Endothelial cell of umbilical vein (primary cell): ENCODE data around the gene ACAP2. TPM values are rescaled to one million over a fixed set of nuclear protein-coding genes. Genes with fewer than 3 reads are reported as not detected.

Source experiments
- BruUV-seq: library from RNA; stranded (reverse); fragments of 400-500 nt; replicated peaks from 2 replicates; lab custom pipeline; 2021; lab: Mats Ljungman, UMichigan
- CTCF ChIA-PET: fragments of 300-600, 350-600 bp; sonication (Branson Sonifier 250); formaldehyde crosslinking; loops from one replicate; lab custom pipeline; 2021; ENCODE audit warnings: antibody characterized with exemption, inconsistent platforms; lab: Charles Lee
- POLR2A ChIA-PET: fragments of 300-600, 350-600 bp; sonication (Branson Sonifier 250); formaldehyde crosslinking; loops from one replicate; lab custom pipeline; 2021; ENCODE audit warnings: antibody characterized with exemption, inconsistent platforms; lab: Charles Lee
- DNase-seq: peaks from one replicate; pipeline ENCODE4 v3.0.0-alpha.2; 2011; ENCODE audit warnings: low read depth, low spot score
- FAIRE-seq: peaks from 2 replicates; lab custom pipeline; 2011; peaks lifted over from hg19 to GRCh38; lab: Jason Lieb, UNC
- H2AFZ ChIP-seq: 2 replicates; pipeline ENCODE4 v1.6.0; 2012; ENCODE audit warnings: low read depth, low read length, control low read depth, inconsistent platforms
- H3K27ac ChIP-seq: 2 replicates; pipeline ENCODE4 v1.5.1; 2011; ENCODE audit warnings: low read depth, mild to moderate bottlenecking, control low read depth, low read length, moderate library complexity; ENCODE audit not compliant: insufficient read depth
- H3K27me3 ChIP-seq, 2 experiments: 2 replicates each; pipeline versions ENCODE4 v1.6.0 to v1.6.1; 2011; ENCODE audit warnings: low read length in 2 of 2, mixed read lengths in 1 of 2; ENCODE audit not compliant: control insufficient read depth in 2 of 2, insufficient read depth in 2 of 2
- H3K36me3 ChIP-seq, 2 experiments: 2 replicates in 1 of 2; 3 replicates in 1 of 2; pipeline ENCODE4 v1.5.1; 2011; ENCODE audit warnings: low read length in 2 of 2, mild to moderate bottlenecking in 1 of 2, moderate library complexity in 1 of 2; ENCODE audit not compliant: control insufficient read depth in 2 of 2, insufficient read depth in 2 of 2; ENCODE audit errors: extremely low read depth in 1 of 2
- H3K4me1 ChIP-seq: 3 replicates; pipeline ENCODE4 v1.5.1; 2011; ENCODE audit warnings: mild to moderate bottlenecking, low read length; ENCODE audit not compliant: control insufficient read depth, insufficient read depth; ENCODE audit errors: extremely low read depth
- H3K4me2 ChIP-seq: 2 replicates; pipeline ENCODE4 v1.6.1; 2011; ENCODE audit warnings: low read length, control low read depth, mixed read lengths; ENCODE audit not compliant: insufficient read depth
- H3K4me3 ChIP-seq, 3 experiments: fragments of 200-600 bp in 1 of 3; sonication (generic), shearing (Covaris generic) in 1 of 3; replicated peaks in 1 of 3; 2 replicates each; pipeline ENCODE4 v1.5.1; 2011 to 2016; ENCODE audit warnings: control low read depth in 3 of 3, low read length in 3 of 3, mild to moderate bottlenecking in 2 of 3, inconsistent platforms in 1 of 3, low read depth in 1 of 3, moderate library complexity in 1 of 3; ENCODE audit not compliant: insufficient read depth in 1 of 3
- H3K79me2 ChIP-seq: 2 replicates; pipeline ENCODE4 v1.6.0; 2012; ENCODE audit warnings: low read length, inconsistent platforms; ENCODE audit not compliant: control insufficient read depth, insufficient read depth
- H3K9ac ChIP-seq: replicated peaks from 2 replicates; pipeline ENCODE3; 2011; ENCODE audit warnings: low read length, control low read depth; ENCODE audit not compliant: insufficient read depth; ENCODE audit errors: extremely low read depth
- H3K9me1 ChIP-seq: replicated peaks from 3 replicates; pipeline ENCODE4 v1.6.0; 2011; ENCODE audit warnings: mild to moderate bottlenecking, low read length; ENCODE audit not compliant: control insufficient read depth, insufficient read depth; ENCODE audit errors: extremely low read depth
- H3K9me3 ChIP-seq: replicated peaks from 2 replicates; pipeline ENCODE4 v1.5.1; 2012; ENCODE audit warnings: low read length, inconsistent platforms; ENCODE audit not compliant: control insufficient read depth, insufficient read depth
- H4K20me1 ChIP-seq: replicated peaks from 2 replicates; pipeline ENCODE3; 2011; ENCODE audit warnings: mild to moderate bottlenecking, low read length; ENCODE audit not compliant: control insufficient read depth, insufficient read depth; ENCODE audit errors: extremely low read depth
- FOS ChIP-seq: IDR thresholded peaks from 2 replicates; pipeline ENCODE4 v1.6.1; 2011; ENCODE audit warnings: mild to moderate bottlenecking, low read length, moderate library complexity, borderline replicate concordance; ENCODE audit not compliant: insufficient read depth
- JUN ChIP-seq: IDR thresholded peaks from 2 replicates; pipeline ENCODE4 v1.6.1; 2011; ENCODE audit warnings: borderline replicate concordance, low read depth; ENCODE audit not compliant: insufficient read length, insufficient read depth
- POLR2AphosphoS5 ChIP-seq: IDR thresholded peaks from 2 replicates; pipeline ENCODE4 v1.6.1; 2012; ENCODE audit warnings: low read depth, mild to moderate bottlenecking, control low read depth, low read length, moderate library complexity; ENCODE audit not compliant: insufficient read depth
- dilution Hi-C: fragments of 300-500 bp; cut with MboI; formaldehyde crosslinking; loops from one replicate; pipeline ENCODE4 v1.15.0; 2019; ENCODE audit warnings: low sequenced_read_pairs; ENCODE audit not compliant: extremely low pct_ligation_motif_present
- intact Hi-C: fragments of 100-400 bp; cut with micrococcal nuclease; formaldehyde crosslinking; loops from one replicate; pipeline ENCODE4 v1.10.0; 2022
- polyA plus RNA-seq, 4 experiments: library from polyadenylated mRNA; depleted of rRNA in 3 of 4; stranded (reverse) in 3 of 4; unstranded in 1 of 4; fragments of >200 nt; gene quantifications; 2 replicates each; pipeline versions ENCODE4 v1.2.1 to v1.2.3, GENCODE V29; 2011 to 2012; ENCODE audit warnings: missing spikeins in 1 of 4
- total RNA-seq: library from RNA; stranded (reverse); gene quantifications from 2 replicates; pipeline ENCODE4 v1.2.3, GENCODE V29; 2021
- TF ChIP-seq, protein P1 (sequence below): IDR thresholded peaks from 2 replicates; pipeline ENCODE4 v1.6.1; 2011; ENCODE audit not compliant: insufficient read depth, insufficient read length
- TF ChIP-seq, protein P2 (sequence below), 2 donors: IDR thresholded peaks; 1 replicate in 1 of 2; 2 replicates in 1 of 2; pipeline ENCODE4 v1.5.1; 2011; ENCODE audit warnings: low read length in 2 of 2, mild to moderate bottlenecking in 2 of 2, moderate library complexity in 2 of 2, control low read depth in 1 of 2, inconsistent platforms in 1 of 2, low read depth in 1 of 2; ENCODE audit not compliant: insufficient read depth in 1 of 2; ENCODE audit errors: extremely low read depth in 1 of 2

The ACAP2 gene
- total and polyA plus RNA-seq, 2 donors (not counting 3 experiments of a cell fraction or from before 2014, with no cell fraction given) = 13.6 to 36.9 TPM

DNA sequence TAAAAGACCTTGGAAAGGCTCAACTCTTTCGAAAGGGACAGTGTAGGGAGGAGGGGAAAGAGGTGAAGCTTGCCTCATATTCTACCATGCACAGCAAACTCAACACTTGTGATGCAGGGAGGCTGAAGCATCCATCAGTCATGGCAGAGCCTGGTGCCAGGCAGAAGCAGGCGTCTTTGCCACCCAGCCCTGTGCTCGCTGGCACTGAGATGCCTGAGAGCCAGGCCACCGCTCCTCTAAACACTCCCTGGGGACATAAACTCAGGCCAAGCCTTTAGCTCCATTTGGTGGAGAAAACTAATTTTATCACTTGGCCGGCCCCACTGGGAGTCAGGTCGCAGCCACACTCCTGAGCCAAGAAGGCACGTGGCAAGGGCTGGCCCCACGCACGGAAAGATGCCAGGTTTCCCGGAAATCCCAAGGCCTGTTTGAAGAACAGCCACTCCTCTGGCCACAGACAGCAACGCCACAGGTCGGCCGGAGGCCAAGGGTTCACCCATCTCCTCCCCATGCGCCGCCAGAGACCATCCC lies 202.6 kb downstream of the ACAP2 start:
- Histone ChIP-seq H3K9ac (no peak overlapping the region), H3K9me3 (no peaks in the 10 kb centered on the region), H3K4me1 (peaks cover 8% of the 10 kb centered on the region), H4K20me1 (no peaks in the 10 kb centered on the region), H3K27ac (no peak overlapping the region), H3K4me2 (no peak overlapping the region), H2AFZ (no peak overlapping the region), H3K36me3 (peaks cover 3 to 4% of the 10 kb centered on the region in 2 experiments), H3K79me2 (peaks cover 2% of the 10 kb centered on the region), H3K4me3 (no peak overlapping the region), H3K27me3 (no peaks in the 10 kb centered on the region), H3K9me1 (no peaks in the 10 kb centered on the region)
- no TSS peak for BruUV-seq
- intact Hi-C loops = no loop called here
- POLR2A ChIA-PET = no interaction called here
- TF ChIP-seq FOS = no peak
- no peak for TF ChIP-seq JUN
- TF ChIP-seq, protein P1, sequence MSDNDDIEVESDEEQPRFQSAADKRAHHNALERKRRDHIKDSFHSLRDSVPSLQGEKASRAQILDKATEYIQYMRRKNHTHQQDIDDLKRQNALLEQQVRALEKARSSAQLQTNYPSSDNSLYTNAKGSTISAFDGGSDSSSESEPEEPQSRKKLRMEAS = no peak
- TF ChIP-seq, protein P2, sequence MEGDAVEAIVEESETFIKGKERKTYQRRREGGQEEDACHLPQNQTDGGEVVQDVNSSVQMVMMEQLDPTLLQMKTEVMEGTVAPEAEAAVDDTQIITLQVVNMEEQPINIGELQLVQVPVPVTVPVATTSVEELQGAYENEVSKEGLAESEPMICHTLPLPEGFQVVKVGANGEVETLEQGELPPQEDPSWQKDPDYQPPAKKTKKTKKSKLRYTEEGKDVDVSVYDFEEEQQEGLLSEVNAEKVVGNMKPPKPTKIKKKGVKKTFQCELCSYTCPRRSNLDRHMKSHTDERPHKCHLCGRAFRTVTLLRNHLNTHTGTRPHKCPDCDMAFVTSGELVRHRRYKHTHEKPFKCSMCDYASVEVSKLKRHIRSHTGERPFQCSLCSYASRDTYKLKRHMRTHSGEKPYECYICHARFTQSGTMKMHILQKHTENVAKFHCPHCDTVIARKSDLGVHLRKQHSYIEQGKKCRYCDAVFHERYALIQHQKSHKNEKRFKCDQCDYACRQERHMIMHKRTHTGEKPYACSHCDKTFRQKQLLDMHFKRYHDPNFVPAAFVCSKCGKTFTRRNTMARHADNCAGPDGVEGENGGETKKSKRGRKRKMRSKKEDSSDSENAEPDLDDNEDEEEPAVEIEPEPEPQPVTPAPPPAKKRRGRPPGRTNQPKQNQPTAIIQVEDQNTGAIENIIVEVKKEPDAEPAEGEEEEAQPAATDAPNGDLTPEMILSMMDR (IDR thresholded peaks at IDR 0.05; ENCODE audit: extremely low read depth in 1 of 2, insufficient read depth in 1 of 2, low read depth in 1 of 2, low read length in 2 of 2) = no peak
- TF ChIP-seq POLR2AphosphoS5 = no peak
- DNase-seq (no peak), FAIRE-seq (no peak)
- CTCF ChIA-PET = interaction anchor here (0.8 to 1.7 kb wide), 3 partner anchors 9 to 558 kb away, joined by 3 to 7 read pairs (median 4); no protein-coding TSS in a partner anchor
- dilution Hi-C loops = loop anchor here (10.0 kb wide), 1 partner anchor 555 kb away; the partner anchor contains the start of gene FAM43A
